NCI-H774 (cell line): Measurements from ENCODE around the gene VSNL1.

Experiments
- DNase-seq: peaks from one replicate; lab custom pipeline; 2025; lab: John Stamatoyannopoulos, UW

The VSNL1 gene

GRCh38 chr2:17646081-17646554, 105.6 kb downstream of the VSNL1 start:
- DNase-seq = peak; percentile 31

- DNase-seq = peak; percentile 13
Observed at GRCh38 chr2:17646838-17647701, 106.6 kb downstream of the VSNL1 start.

- DNase-seq = no peak
Observed at GRCh38 chr2:17648581-17648980, 108.1 kb downstream of the VSNL1 start.

GRCh38 chr2:17649026-17649425, 108.5 kb downstream of the VSNL1 start:
- no peak for DNase-seq

- no peak for DNase-seq
Observed at GRCh38 chr2:17652681-17653394, 112.3 kb downstream of the VSNL1 start.

- DNase-seq = no peak
Observed at GRCh38 chr2:17657759-17658158, 117.3 kb downstream of the VSNL1 start.

- no peak for DNase-seq
Observed at GRCh38 chr2:17658251-17658843, 117.9 kb downstream of the VSNL1 start.

GRCh38 chr2:17660219-17660618, 119.7 kb downstream of the VSNL1 start:
- DNase-seq = no peak

GRCh38 chr2:17661460-17661859, 121.0 kb downstream of the VSNL1 start:
- DNase-seq = no peak

- DNase-seq = no peak
Observed at GRCh38 chr2:17662723-17663122, 122.2 kb downstream of the VSNL1 start.

- DNase-seq = no peak
Observed at GRCh38 chr2:17664534-17664933, 124.0 kb downstream of the VSNL1 start.

GRCh38 chr2:17667898-17668297, 127.4 kb downstream of the VSNL1 start:
- no peak for DNase-seq

GRCh38 chr2:17672583-17673317, 132.3 kb downstream of the VSNL1 start:
- no peak for DNase-seq

GRCh38 chr2:17674817-17675216, 134.3 kb downstream of the VSNL1 start:
- no peak for DNase-seq

- DNase-seq = no peak
Observed at GRCh38 chr2:17680119-17680518, 139.6 kb downstream of the VSNL1 start.

GRCh38 chr2:17682098-17682857, 141.8 kb downstream of the VSNL1 start:
- DNase-seq = no peak

GRCh38 chr2:17683981-17684380, 143.5 kb downstream of the VSNL1 start:
- DNase-seq = no peak

GRCh38 chr2:17688600-17688999, 148.1 kb downstream of the VSNL1 start:
- DNase-seq = no peak

GRCh38 chr2:17689010-17689409, 148.5 kb downstream of the VSNL1 start:
- no peak for DNase-seq

- no peak for DNase-seq
Observed at GRCh38 chr2:17690776-17691175, 150.3 kb downstream of the VSNL1 start.
